ENCODE measurements around the gene CACNB2.

- no peak for TF ChIP-seq CTCF (IDR thresholded peaks at IDR 0.05)
- no peak for TF ChIP-seq REST (IDR thresholded peaks at IDR 0.05; ENCODE audit: insufficient read depth in 1 of 2, low read depth in 2 of 2, low read length in 1 of 2)
- no peak for TF ChIP-seq TCF7L2 (IDR thresholded peaks at IDR 0.05; ENCODE audit: low read depth, low read length)
- TF ChIP-seq POLR2AphosphoS5 (IDR thresholded peaks at IDR 0.05; ENCODE audit: low read depth, low read length), result no peak
Observed at GRCh38 chr10:18202680-18203460, 62.6 kb downstream of the CACNB2 start.

All from Panc1 (cell line).